HG03575 (cell line): Measurements from ENCODE around the gene BHLHE41.

Experiments used
- ATAC-seq: cut with Tn5 transposase; IDR thresholded peaks from one replicate; pipeline ENCODE4 v1.9.1; 2021; ENCODE audit not compliant: unreplicated experiment, insufficient number of reproducible peaks, low FRiP score; ENCODE audit errors: extremely low read depth

Gene BHLHE41

GRCh38 chr12:26119391-26119989 is 5.3 kb downstream of the BHLHE41 start:
- ATAC-seq, result no peak

- no peak for ATAC-seq
Observed at GRCh38 chr12:26118308-26118707, 6.5 kb downstream of the BHLHE41 start.

GRCh38 chr12:26116829-26117715 is 7.8 kb downstream of the BHLHE41 start:
- no peak for ATAC-seq

GRCh38 chr12:26114720-26115401 is 10.0 kb downstream of the BHLHE41 start:
- no peak for ATAC-seq

GRCh38 chr12:26113853-26114719 is 10.8 kb downstream of the BHLHE41 start:
- ATAC-seq, result peak; percentile 32

GRCh38 chr12:26113181-26113654 is 11.6 kb downstream of the BHLHE41 start:
- ATAC-seq, result no peak

- no peak for ATAC-seq
Observed at GRCh38 chr12:26112703-26113147, 12.1 kb downstream of the BHLHE41 start.

GRCh38 chr12:26112232-26112631 is 12.6 kb downstream of the BHLHE41 start:
- ATAC-seq, result no peak

GRCh38 chr12:26109343-26109881 is 15.4 kb downstream of the BHLHE41 start:
- ATAC-seq, result no peak

GRCh38 chr12:26108915-26109314 is 15.9 kb downstream of the BHLHE41 start:
- ATAC-seq, result no peak

- ATAC-seq, result no peak
Observed at GRCh38 chr12:26106347-26106746, 18.5 kb downstream of the BHLHE41 start.

- ATAC-seq, result no peak
Observed at GRCh38 chr12:26102953-26103352, 21.9 kb downstream of the BHLHE41 start.

- no peak for ATAC-seq
Observed at GRCh38 chr12:26101763-26102162, 23.1 kb downstream of the BHLHE41 start.

GRCh38 chr12:26101350-26101734 is 23.5 kb downstream of the BHLHE41 start:
- ATAC-seq, result no peak

GRCh38 chr12:26100666-26101349 is 24.0 kb downstream of the BHLHE41 start:
- ATAC-seq, result no peak

GRCh38 chr12:26097046-26097878 is 27.6 kb downstream of the BHLHE41 start:
- no peak for ATAC-seq

- no peak for ATAC-seq
Observed at GRCh38 chr12:26096036-26096435, 28.8 kb downstream of the BHLHE41 start.
